HG02642 (cell line): ENCODE results near the gene BOLA2B.
"Not testable (repeated sequence)": the region's sequence is repeated elsewhere in the genome, so short reads cannot be mapped to it uniquely, and the experiment has no call there.

Source experiments
- ATAC-seq: cut with Tn5 transposase; IDR thresholded peaks from one replicate; pipeline ENCODE4 v1.9.1; 2021; ENCODE audit warnings: mild to moderate bottlenecking; ENCODE audit not compliant: unreplicated experiment, poor library complexity

BOLA2B gene

GRCh38 chr16:30184891-30185682 is 8.4 kb downstream of the BOLA2B start:
- ATAC-seq: no peak

GRCh38 chr16:30184096-30184890 is 9.2 kb downstream of the BOLA2B start:
- ATAC-seq: peak; percentile 8

- ATAC-seq: peak; percentile 60
Measured at GRCh38 chr16:30183233-30184095, 10.0 kb downstream of the BOLA2B start, which contains the start of gene CORO1A. CORO1A (plus strand) TSS chr16:30183602; CDS start chr16:30185210, 1,608 bp downstream.

DNA sequence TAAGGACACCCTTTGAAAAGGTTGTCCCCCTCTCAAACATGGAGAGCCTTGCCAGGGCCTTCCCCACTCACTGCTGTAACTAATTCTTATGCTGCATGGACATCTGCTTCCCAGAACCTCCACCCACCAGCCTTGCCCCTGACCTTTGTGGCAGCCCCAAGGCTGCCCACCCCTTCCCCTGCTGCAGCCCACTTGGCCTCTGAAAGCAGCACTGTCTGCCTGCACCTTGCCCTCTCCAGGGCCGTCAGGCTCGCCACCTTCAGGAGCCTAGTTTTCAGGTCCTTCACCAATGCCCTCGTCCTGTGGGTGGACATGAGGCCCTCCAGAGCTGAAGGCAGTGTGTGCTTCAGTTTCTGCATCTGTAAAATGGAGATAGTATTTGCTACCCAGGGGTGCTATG is 12.7 kb downstream of the BOLA2B start:
- no peak for ATAC-seq

DNA sequence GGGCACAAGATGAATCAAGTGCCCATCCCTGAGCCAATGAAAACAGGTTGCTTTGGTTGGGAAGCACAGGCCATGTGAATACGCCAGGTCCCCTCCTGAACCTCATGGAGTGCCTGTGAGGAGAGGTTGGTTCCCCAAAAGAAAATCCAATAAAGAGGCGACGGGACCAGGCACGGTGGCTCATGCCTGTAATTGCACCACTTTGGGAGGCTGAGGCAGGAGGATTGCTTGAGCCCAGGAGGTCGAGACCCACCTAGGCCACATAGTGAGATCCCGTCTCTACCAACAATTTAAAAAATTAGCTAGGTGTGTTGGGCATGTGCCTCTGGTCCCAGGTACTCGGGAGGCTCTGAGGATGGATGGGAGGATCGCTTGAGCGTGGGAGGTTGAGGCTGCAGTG is 13.5 kb downstream of the BOLA2B start:
- ATAC-seq: no peak

- ATAC-seq: no peak
Measured at GRCh38 chr16:30179195-30179594, 14.3 kb downstream of the BOLA2B start.

- ATAC-seq: not testable (repeated sequence)
Measured at GRCh38 chr16:30176876-30177275, 16.6 kb downstream of the BOLA2B start.

GRCh38 chr16:30173054-30173453 is 20.4 kb downstream of the BOLA2B start:
- no peak for ATAC-seq

DNA sequence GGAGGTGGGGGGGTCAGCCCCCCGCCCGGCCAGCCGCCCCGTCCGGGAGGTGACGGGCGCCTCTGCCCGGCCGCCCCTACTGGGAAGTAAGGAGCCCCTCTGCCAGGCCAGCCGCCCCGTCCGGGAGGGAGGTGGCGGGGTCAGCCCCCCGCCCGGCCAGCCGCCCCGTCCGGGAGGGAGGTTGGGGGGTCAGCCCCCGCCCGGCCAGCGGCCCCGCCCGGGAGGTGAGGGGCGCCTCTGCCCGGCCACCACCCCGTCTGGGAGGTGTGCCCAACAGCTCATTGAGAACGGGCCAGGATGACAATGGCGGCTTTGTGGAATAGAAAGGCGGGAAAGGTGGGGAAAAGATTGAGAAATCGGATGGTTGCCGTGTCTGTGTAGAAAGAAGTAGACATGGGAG is 23.3 kb downstream of the BOLA2B start:
- ATAC-seq: not testable (repeated sequence)

- not testable (repeated sequence) for ATAC-seq
Measured at GRCh38 chr16:30169416-30169815, 24.1 kb downstream of the BOLA2B start.

DNA sequence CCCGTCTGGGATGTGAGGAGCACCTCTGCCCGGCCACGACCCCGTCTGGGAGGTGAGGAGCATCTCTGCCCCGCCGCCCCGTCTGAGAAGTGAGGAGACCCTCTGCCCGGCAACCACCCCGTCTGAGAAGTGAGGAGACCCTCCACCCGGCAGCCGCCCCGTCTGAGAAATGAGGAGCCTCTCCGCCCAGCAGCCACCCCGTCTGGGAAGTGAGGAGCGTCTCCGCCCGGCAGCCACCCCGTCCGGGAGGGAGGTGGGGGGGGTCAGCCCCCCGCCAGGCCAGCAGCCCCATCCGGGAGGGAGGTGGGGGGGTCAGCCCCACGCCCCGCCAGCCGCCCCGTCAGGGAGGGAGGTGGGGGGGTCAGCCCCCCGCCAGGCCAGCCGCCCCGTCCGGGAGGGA is 24.7 kb downstream of the BOLA2B start:
- ATAC-seq: not testable (repeated sequence)

DNA sequence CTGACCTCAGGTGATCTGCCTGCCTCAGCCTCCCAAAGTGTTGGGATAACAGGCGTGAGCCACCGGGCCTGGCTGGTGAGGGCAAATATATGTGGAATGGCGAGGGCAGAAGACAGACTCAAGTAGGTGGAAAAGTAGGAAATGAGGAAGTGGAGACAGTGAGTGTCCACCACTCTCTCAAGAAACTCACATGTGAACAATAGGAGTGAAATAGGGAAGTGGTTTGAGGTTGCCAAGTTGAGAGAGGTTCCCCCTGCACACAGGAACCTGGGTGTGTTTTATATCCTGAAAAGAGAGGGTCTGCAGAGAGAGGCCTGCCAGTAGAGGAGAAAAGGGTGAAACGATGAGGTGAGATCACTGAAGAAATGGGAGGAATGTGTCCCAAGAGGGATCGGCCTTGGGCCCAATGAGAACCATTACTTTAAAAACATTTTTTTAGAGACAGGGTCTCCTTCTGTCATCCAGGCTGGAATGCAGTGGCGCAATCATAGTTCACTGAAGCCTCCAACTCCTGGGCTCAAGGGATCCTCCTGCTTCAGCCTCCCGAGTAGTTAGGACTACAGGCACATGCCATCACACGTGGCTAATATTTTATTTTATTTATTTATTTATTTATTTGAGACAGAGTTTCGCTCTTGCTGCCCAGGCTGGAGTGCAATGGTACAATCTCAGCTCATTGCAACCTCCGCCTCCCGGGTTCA is 27.1 kb downstream of the BOLA2B start:
- no peak for ATAC-seq

GRCh38 chr16:30163538-30163937 is 29.9 kb downstream of the BOLA2B start:
- no peak for ATAC-seq

GRCh38 chr16:30157214-30157613 is 36.3 kb downstream of the BOLA2B start:
- no peak for ATAC-seq

GRCh38 chr16:30155188-30155587 is 38.3 kb downstream of the BOLA2B start:
- ATAC-seq: no peak

- no peak for ATAC-seq
Measured at GRCh38 chr16:30152517-30152916, 40.9 kb downstream of the BOLA2B start.

GRCh38 chr16:30151091-30151490 is 42.4 kb downstream of the BOLA2B start:
- no peak for ATAC-seq

DNA sequence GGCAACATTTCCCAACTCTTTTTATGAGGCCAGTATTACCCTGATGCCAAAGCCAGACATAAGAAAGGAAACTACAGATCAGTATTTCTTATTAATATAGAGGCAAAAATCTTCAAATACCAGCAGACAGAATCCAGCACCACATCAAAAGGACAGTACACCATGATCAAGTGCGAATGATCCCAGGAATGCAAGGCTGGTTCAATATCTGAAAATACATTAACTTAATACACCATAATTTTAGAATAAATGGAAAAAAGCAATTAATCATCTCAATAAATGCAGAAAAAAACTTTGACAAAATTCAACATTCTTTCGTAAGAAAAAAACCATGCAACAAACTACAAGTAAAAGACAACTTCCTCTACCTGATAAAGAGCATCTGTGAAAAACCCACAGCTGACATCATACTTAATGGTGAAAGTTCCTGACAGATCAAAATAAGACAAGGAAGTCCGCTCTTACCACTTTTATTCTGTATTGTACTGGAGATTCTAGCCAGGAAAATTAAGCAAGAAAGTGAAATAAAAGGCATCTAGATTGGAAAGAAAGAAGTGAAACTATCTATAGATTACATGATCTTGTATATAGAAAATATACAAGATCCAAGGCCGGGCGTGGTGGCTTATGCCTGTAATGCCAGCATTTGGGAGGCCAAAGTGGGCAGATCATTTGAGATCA is 44.1 kb downstream of the BOLA2B start:
- no peak for ATAC-seq

- ATAC-seq: no peak
Measured at GRCh38 chr16:30147843-30148510, 45.5 kb downstream of the BOLA2B start.
